GM12864 (cell line): ENCODE measurements around the gene CSPG5.

Experiments
- DNase-seq: peaks from one replicate; pipeline ENCODE4 v3.0.0-alpha.2; 2011; ENCODE audit warnings: low read depth
- H3K4me3 ChIP-seq: 2 replicates; pipeline ENCODE4 v1.5.1; 2011; ENCODE audit warnings: mild to moderate bottlenecking, low read depth, low read length, control low read depth
- CTCF ChIP-seq: IDR thresholded peaks from 2 replicates; pipeline ENCODE4 v1.5.1; 2011; ENCODE audit warnings: low read depth, mild to moderate bottlenecking, moderate library complexity, low read length, control low read depth, inconsistent platforms; ENCODE audit errors: missing control alignments

The CSPG5 gene

GRCh38 chr3:47588587-47588986 is 9.9 kb upstream of the CSPG5 start:
- TF ChIP-seq CTCF: no peak
- H3K4me3 ChIP-seq: no peak overlapping the region
- DNase-seq: no peak

- no peak for TF ChIP-seq CTCF
Measured at GRCh38 chr3:47588053-47588452, 9.4 kb upstream of the CSPG5 start.

GRCh38 chr3:47586746-47587145 is 8.1 kb upstream of the CSPG5 start:
- DNase-seq: no peak
- H3K4me3 ChIP-seq: no peak overlapping the region
- no peak for TF ChIP-seq CTCF

More at GRCh38 chr3:47588053-47588452, 9.4 kb upstream of the CSPG5 start:
- H3K4me3 ChIP-seq: no peak overlapping the region
- DNase-seq: no peak

- no peak for DNase-seq
- no peak overlapping the region for H3K4me3 ChIP-seq
- TF ChIP-seq CTCF: no peak
Measured at GRCh38 chr3:47583320-47584075, 4.8 kb upstream of the CSPG5 start.

- no peak for TF ChIP-seq CTCF
- no peak overlapping the region for H3K4me3 ChIP-seq
- no peak for DNase-seq
Measured at GRCh38 chr3:47581835-47582234, 3.2 kb upstream of the CSPG5 start.

- H3K4me3 ChIP-seq: no peak overlapping the region
- no peak for DNase-seq
- TF ChIP-seq CTCF: no peak
Measured at GRCh38 chr3:47581422-47581821, 2.8 kb upstream of the CSPG5 start.

- no peak for DNase-seq
- TF ChIP-seq CTCF: no peak
- no peak overlapping the region for H3K4me3 ChIP-seq
Measured at GRCh38 chr3:47580481-47580880, 1.8 kb upstream of the CSPG5 start.
